GM18526 (cell line): ENCODE data around the gene ALOX15.

Experiments used
- POLR2A ChIP-seq: IDR thresholded peaks from 3 replicates; pipeline ENCODE4 v1.6.1; 2011; ENCODE audit not compliant: insufficient read length; ENCODE audit errors: extremely low read depth

Gene ALOX15

GRCh38 chr17:4584101-4584916 lies 57.2 kb downstream of the ALOX15 start, which contains the start of gene SMTNL2:
TSS of gene SMTNL2 (plus strand) at chr17:4584529. CDS start at chr17:4584606, 77 bp downstream.
- no peak for TF ChIP-seq POLR2A

GRCh38 chr17:4583782-4584100 lies 57.7 kb downstream of the ALOX15 start:
- no peak for TF ChIP-seq POLR2A

GRCh38 chr17:4583206-4583605 lies 58.3 kb downstream of the ALOX15 start:
- TF ChIP-seq POLR2A: no peak

- no peak for TF ChIP-seq POLR2A
These were observed 58.8 kb downstream of the ALOX15 start for GRCh38 chr17:4582691-4583090.

GRCh38 chr17:4582101-4582501 lies 59.4 kb downstream of the ALOX15 start:
- no peak for TF ChIP-seq POLR2A
